ENCODE measurements around the gene MIA3.
"Not testable (repeated sequence)": the region's sequence is repeated elsewhere in the genome, so short reads cannot be mapped to it uniquely, and the experiment has no call there.

MIA3 gene

DNA sequence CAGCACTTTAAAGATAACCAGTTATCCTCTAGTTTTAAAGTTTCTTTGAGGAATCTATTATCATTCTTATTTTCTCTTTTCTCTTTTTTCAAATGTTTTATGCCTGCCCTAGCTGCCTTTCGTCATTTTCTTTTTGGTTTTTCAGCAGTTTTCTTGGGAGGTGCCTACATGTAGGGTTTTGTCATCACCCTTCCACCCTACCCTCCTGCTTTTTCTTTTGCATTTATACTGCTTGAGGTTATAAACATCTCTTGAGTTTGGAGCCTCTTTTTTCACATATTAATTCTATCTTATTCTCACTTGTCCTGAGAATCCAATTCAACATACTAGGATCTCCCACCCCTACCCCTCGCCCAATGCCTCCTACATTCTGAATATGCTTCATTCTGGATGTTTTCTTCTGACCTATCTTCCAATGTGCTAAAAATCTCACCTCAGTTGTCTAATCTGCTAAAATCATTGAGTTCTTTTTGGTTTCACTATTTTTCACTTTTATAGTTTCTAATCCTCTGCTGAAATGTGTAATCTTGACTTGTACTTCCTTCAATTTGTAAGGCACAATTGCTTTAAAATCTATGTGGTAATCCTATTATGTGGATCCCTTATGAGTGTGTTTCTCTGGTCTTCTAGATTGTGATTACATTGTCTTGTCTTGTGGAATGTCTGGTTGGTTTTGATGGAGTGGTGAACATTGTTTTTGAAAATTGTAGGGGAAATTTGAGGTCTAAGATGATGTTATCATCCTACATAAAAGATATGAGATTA lies 38.7 kb downstream of the MIA3 start:
- DNase-seq (ENCODE audit: low read depth in 2 of 3, low spot score in 2 of 3), result no peak

DNA sequence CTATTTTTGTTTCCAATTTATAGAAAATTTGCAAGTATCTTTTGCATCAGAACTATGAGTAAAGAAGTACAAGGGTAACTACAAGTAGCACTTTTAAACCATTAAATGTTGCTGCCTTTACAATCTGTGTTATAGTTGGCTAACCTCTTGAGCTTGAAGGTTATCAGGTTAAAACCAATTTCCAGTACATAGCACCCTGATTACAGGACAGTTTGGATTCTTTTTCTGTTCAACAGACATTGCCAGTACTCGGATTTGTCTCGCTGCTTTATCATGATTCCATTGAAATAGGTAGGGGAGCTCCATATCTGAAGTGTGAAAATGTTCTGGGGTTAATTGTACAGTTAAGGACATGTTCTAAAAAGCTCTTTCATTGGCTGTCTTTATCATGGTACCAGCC lies 40.0 kb downstream of the MIA3 start:
- no peak for DNase-seq (ENCODE audit: low read depth in 2 of 3, low spot score in 2 of 3)

DNA sequence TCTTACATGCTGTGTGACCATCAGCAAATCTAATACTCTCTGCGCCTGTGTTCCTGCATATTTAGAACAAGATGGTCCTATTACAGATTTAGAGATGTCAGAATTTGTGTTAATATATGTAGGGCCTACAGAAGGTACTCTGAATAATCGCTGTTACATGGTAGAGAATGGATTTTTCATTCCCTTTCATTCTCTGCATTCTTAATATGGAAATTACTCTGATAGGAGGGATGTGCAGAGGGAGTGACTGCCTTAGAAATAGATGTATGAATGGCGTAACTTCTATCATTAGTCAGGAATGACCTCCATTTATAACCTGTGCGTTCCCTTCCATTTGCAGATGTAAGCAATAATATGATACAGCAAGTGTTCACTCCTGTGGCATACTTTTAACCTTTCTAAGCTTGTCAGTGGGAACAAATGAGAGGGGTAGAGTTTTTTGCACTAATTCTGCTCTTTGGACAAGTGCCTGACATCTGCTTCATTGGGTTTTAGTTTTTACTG lies 45.6 kb downstream of the MIA3 start:
- DNase-seq (ENCODE audit: low read depth in 2 of 3, low spot score in 2 of 3), result no peak

DNA sequence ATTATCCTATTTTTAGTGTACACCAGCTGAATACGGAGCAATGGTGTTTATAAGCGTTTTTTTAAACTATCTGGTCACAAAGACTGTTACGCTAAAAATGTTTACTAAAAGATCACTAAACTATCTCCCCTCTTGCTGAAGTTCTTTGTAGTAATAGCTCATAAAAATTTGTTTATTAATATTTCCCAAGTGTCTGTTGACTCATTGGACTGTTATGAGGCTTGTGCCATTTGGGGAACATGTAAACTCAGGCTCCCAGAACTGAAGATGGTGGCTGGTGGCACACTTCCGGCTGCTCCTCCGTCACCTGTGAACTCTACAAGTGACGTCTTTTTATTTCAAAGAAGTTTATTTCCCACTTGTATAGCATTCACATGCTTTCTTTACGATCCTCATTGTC lies 48.1 kb downstream of the MIA3 start:
- no peak for DNase-seq (ENCODE audit: low read depth in 2 of 3, low spot score in 2 of 3)

DNA sequence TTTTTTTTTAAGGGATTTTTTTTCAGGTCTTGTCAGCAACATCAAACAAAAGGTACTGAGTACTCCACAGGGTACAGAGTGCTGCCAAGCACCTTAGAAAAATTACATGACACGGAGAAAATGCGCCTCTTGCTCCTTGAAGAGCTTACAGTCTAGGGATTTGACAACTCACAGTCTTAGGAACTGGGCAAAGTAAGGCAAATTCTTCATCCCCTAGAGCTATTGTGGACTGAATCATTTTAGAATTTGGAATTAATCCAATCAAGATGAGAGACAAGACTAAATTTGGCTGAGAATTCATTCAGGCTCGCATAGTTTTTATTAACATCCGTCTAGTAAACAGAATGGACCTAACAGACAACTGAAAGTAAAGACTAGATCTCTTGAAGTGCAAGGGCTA lies 50.3 kb downstream of the MIA3 start:
- DNase-seq (ENCODE audit: low read depth in 2 of 3, low spot score in 2 of 3), result not testable (repeated sequence)

DNA sequence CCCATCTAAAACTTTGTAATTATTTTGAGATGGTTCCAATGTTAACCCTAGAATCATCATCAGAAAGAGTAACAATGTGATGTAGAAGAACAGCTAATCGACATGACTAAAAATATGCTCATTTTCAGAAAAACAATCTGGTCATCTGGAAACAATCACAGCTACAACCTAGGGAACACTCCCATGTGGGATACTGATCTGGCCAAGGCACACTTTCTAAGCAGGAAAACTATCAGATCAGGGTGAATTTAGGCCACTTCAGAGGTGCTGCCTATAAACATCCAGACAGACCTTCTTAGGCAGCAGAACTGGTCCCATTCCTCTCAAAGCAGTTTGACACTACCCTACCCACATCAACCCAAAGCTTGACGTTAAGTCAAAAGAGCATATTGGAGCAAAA lies 51.2 kb downstream of the MIA3 start:
- not testable (repeated sequence) for DNase-seq (ENCODE audit: low read depth in 2 of 3, low spot score in 2 of 3)

DNA sequence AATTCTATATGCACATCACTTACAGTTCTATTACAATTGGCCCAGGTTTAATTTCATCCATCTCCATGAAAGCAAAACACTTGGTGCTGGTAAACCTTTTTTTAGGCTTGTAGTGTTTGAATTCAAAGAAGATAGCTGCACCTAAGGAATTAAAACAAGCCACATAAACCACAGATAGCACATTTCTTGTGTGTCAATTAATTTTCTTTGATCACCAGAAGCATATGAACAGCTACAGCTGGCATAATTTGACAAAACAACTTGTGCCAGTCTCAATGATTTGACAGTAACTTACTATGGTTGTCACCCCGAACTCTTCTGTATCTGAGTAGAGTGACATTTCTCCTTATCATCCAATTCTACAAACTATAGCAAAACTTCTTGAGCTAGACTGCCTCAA lies 52.2 kb downstream of the MIA3 start:
- no peak for DNase-seq (ENCODE audit: low read depth in 2 of 3, low spot score in 2 of 3)

DNA sequence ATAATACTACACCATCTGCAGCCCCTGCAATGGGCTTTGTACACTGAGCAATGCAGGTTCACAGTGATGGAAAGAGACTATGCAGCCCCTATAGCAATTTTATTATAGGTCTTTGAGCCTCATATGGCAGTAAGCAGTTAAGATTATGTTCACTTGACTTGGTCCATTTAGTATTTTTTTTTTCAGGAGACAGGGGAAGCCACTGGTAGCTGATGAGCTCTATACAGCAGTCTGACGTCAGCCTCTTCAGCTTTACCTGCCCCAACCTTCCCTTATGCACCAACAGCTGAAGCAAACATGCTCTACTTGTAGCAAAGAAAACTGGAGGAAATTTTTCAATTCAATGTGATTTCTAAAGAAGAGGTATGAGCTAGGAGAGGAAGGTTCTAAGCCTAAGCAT lies 62.2 kb downstream of the MIA3 start:
- DNase-seq (ENCODE audit: low read depth in 2 of 3, low spot score in 2 of 3), result no peak

DNA sequence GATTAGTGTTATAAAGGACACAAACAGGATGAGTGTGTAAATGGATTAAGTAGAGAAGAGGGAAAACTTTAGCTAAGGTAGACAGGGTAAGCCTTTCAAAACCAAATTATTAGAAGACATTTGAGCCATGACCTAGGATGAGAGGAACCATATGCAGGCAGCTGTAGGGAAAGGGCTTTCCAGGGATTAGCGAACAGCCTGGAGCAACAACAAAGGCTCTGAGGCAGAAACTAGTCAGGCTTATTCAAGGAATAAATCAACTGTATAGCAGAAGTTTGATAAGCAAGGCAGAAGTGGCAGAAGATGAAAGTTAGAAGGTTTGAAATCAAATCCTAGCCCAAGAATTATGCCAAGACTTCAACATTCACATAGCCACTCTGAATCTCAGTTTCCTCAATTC lies 73.1 kb downstream of the MIA3 start:
- DNase-seq (ENCODE audit: low read depth in 2 of 3, low spot score in 2 of 3), result no peak

DNA sequence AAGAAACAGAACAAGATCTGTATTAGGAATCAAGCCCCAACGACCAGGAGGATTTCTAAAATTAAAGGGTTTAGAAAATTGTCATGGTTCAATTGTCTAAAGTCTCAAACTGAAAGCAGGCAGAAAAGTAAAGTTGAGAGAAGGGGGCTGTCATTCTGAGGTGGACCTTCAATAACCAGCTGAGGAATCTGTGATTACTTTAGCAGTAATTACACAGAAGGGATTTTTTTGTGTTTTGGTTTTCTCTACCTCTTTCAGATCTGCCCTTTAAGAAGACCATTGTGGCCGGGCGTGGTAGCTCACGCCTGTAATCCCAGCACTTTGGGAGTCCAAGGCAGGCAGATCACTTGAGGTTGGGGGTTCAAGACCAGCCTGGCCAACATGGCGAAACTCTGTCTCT lies 77.0 kb downstream of the MIA3 start:
- no peak for DNase-seq (ENCODE audit: low read depth in 2 of 3, low spot score in 2 of 3)

DNA sequence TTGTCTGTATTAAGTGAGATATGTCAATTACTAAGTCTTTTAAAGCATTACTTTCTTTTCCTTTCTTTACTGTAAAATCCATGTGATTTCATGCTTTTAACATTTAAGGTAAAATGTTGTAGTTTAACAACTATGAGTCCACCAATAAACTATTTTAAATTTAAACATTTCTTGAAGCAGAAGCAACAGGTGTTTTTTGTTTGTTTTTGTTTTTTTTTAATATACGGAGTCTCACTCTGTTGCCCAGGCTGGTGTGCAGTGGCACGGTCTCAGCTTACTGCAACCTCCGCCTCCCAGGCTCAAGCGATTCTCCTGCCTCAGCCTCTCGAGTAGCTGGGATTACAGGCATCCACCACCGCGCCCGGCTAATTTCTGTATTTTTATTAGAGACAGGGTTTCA lies 78.8 kb downstream of the MIA3 start:
- DNase-seq (ENCODE audit: low read depth in 2 of 3, low spot score in 2 of 3), result no peak

DNA sequence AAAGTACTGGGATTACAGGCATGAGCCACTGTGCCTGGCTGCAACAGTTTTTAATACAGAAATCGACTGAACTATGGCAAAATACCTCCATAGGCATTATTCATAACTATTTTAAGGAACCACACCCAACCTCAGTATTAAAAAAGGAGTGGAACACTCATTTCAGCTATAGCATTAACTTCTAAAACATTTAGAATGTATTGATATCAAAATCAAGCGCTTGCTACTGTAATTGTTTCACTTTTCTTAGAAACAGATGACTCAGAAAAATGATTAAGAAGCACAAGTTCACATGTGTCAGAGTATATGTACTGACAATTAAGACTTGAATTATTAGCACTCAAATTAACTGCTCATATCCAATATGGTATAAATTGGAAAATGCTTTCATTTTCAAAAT lies 79.3 kb downstream of the MIA3 start:
- no peak for DNase-seq (ENCODE audit: low read depth in 2 of 3, low spot score in 2 of 3)

DNA sequence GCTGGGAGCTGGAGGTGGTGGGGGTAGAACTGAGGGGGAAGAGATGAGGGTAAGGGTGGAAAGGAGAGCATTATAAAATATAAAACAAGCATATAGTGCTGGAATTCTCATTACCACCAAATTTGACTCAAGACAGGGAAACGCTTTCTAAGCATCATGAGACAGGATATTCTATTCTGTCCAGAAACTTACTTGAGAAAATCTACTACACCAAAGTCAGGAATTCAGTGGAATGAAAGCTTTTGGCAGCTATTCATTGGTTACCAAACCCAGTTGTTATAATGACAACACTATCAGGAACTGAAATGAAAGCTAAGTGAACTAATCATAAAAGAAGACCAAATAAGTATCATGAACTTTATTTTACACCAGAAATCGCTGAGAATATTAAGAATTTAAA lies 79.9 kb downstream of the MIA3 start:
- no peak for DNase-seq (ENCODE audit: low read depth in 2 of 3, low spot score in 2 of 3)

DNA sequence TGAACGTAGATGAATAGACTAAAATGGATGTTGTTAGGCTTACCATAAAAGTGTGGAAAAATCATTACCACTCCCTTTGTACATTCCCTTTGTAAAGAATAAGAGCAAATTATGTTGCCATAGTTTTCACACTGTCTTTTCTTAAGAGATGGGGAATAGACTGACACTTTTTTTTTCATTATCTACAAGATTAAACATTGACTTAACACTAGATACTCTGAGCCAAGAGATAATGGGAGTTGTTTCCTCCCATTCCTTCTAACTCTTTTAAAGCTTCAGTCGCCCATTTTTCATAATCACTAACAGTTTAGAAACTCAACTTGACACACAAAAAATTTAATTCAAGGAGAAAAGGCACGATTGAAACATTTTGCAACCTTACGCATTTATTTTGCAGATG lies 84.3 kb downstream of the MIA3 start:
- DNase-seq (ENCODE audit: low read depth in 2 of 3, low spot score in 2 of 3), result no peak

DNA sequence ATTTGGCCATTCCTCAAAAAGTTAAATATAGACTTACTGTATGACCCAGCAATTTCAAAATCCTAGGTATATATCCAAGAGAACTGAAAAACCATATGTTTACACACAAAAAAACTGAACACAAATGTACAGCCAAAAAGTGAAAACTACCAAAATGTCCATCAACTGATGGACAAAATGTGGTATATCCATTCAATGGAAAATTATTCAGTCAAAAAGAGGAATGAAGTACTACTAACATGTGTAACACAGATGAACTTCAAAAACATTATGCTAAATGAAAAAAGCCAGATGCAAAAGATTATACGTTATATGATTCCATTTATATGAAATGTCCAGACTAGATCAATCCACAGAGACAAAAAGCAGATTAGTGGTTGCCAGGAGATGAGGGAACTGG lies 86.4 kb downstream of the MIA3 start:
- DNase-seq (ENCODE audit: low read depth in 2 of 3, low spot score in 2 of 3), result no peak

DNA sequence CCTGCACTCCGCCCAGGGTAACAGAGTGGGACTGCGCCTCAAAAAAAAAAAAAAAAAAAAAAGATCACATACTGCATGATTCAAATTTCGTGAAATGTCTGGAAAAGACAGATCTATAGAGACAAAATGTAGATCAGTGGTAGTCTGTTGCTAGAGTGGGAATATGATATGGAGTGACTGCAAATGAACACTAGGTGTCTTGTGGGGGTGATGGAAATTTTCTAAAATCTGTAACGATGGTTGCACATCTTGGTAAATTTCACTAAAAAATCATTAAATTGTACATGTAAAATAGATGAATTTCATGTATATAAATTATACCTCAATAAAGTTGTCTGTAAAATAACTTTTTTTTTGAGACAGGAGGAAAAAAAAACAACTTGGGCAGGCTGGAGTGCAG lies 88.9 kb downstream of the MIA3 start:
- DNase-seq (ENCODE audit: low read depth in 2 of 3, low spot score in 2 of 3), result no peak

DNA sequence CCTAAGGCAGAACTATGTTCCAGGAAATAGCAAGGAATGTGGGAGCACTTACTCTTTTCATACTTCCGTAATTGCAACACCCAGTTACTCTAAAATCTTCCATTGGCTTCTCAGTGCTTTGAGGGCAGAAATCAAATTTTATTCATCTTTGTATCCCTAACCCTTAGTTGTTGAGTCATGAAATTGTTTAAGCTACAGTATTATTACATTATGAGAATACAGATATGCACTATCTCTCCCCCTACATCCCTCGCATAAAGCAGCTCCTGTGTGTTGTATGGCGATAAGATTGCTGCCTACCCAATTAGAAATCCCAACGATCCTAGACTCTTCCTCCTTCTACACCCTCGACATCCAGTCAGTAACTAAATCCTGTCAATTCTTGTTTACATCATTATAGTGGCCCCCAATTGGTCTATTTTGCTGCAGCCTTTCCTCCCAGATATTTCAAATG lies 91.8 kb downstream of the MIA3 start:
- DNase-seq (ENCODE audit: low read depth in 2 of 3, low spot score in 2 of 3), result no peak

DNA sequence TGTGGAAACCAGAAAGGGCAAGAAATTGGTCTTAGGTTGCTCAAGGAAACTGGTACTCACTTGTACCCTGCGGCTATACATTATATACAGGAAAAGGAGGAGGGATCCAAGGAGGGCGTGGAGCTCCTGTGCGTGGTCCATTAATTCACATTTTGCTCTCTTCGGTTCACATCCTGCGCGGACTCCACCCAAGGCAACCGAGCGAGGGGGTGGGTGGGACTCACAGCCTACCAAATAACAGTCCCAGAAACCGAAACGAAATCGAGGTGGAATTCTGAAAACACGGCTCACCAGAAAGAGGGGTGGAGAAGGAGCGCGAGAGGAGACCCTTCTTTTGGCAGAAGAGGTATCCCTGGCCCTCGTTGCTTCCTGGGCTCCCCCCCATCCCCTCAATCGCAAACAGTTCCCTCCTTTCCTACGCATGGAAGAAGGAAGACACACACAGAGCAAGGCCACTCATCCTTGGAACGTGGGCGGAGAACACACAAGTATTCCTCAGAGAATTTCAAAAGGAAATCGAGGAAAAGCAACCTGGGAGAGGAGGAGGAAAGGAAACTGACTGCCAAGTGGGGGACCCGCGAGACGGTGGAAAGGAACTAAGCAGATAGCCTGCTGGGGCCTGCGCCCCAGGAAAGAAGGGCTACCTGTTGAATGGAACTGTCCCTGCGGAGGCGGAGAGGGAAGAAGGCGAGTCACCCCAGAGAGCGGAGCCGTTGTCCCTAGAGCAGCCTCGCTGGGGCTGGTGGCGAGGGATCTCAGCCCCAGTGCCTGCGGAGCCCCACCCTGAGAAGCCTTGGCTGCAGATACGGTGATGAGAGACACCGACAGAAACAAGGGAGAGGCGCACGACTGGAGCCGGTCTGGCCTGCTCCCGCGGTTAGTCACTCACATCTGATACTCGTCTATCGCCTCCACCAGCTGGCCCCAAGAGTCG lies 93.7 kb downstream of the MIA3 start:
- peak; percentile 20 to 30 (median 24) for DNase-seq (ENCODE audit: low read depth in 2 of 3, low spot score in 2 of 3)

DNA sequence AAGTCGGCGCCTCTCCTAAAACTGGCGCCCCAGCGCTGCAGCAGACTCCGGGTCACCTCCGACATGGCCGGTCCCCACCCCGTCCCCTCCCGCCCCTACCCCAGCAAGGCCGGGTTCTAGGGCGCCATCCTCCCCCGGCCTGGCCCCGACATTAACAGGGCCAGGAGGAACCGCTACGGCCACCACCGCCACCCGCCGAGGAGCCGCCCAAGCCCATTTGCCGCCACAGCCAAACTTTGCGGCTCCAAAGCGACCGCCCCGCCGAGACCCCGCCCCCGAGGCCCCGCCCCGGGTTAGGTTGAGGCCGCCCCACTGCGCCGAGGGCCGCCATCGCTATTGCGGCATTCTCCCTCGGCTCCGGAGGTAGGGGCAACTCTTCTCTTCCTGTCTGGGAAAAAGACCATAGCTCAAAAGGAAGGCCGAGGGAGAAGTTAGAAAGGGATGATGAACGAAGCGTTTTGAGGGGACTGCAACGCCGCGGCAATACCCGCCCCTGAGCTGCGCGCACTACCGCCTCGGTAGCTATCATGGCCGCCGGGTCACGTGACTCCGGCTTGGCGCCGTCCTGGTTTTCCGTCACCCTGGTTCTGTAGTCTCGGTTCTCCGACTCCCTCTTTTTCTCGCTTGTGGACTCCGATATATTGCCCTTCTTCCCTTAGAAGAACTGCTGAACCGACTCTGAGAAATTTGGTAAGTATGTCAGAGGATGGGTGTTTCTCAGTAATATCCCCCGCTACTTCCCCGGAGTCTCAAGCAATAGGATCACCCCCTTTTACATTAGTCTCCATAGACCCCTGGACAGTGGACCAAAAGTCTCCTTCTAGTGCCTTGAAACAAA lies 94.6 kb downstream of the MIA3 start, which contains the start of the genes AIDA and BROX:
AIDA (minus strand) TSS at position 239 of the 838 bp plus-strand sequence; CDS start at position 65, 174 bp downstream.
BROX (plus strand) TSS at position 312 of the 838 bp plus-strand sequence. CDS start 3,136 bp downstream, outside the sequence.
- peak; percentile 87 to 94 (median 88) for DNase-seq (ENCODE audit: low read depth in 2 of 3, low spot score in 2 of 3)

DNA sequence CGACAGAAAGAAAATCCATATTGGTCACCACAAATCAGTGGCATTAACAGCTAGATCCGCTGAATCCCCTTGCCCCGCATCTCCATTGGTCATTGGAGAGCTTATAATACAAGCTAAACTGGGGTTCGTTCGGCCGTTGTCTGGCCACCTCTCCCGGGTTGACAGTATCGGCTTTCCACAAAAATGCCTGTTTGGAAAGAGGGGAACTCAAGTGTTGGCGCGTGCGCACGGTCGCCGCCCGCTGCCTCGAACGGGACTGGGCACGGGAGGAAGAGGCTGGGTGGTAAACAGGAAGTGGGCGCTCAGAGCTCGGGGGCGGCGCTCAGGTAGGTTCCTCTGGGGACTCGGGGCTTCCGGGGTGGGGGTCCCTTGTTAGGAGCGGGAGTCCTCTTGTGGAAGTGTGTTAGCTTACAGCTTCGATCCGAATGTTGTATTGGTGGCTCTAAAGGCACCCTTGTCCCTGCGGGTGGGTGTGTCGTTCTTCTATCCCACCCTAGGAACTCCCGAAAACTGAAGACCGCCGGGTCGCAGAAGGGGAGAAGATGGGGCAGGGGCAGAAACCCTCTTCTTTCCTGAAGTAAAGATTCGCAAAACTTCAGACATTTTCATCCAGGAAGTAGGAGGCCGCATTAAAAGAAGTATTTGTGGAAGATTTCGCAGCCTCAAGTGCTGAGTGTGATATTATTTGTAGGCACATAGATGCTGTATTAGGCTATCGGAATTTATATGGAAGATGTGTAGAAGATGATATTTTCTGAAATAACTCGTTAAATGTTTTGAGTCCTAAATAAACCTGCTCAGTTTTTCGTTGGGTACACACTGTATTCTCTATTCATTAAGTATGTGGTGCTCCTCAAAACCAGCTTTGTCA lies 95.4 kb downstream of the MIA3 start:
- DNase-seq (ENCODE audit: low read depth in 2 of 3, low spot score in 2 of 3), result peak; percentile 63 to 79 (median 71)

All from activated CD8-positive, alpha-beta memory T cell treated with anti-CD3 and anti-CD28 coated beads for 48 hours (primary cell).